HEK293 (cell line): ENCODE data around the gene CDK12.
"Not testable (repeated sequence)": the region's sequence is repeated elsewhere in the genome, so short reads cannot be mapped to it uniquely, and the experiment has no call there.

Experiments used
- CTCF ChIA-PET: fragments of 350-600 bp; formaldehyde crosslinking; extraction: SDS; loops from one replicate; lab custom pipeline; 2021; ENCODE audit warnings: antibody characterized with exemption; lab: Yijun Ruan, JAX
- POLR2A ChIA-PET: fragments of 300-600 bp; formaldehyde crosslinking; extraction: SDS; loops from one replicate; lab custom pipeline; 2020; ENCODE audit warnings: antibody characterized with exemption, inconsistent platforms; lab: Yijun Ruan, JAX
- H3K27ac ChIP-seq: fragments of 200-500 bp; sonication (Bioruptor generic); 2 replicates; pipeline ENCODE4 v1.5.1; 2014; ENCODE audit warnings: low read depth, low read length, control low read depth, inconsistent platforms; ENCODE audit errors: extremely low read depth
- H3K36me3 ChIP-seq, 2 experiments: fragments of 200-500 bp in 1 of 2; sonication (Bioruptor generic) in 1 of 2; 1 replicate in 1 of 2; 2 replicates in 1 of 2; pipeline ENCODE4 v1.5.1; 2014 to 2017; ENCODE audit warnings: inconsistent platforms in 2 of 2, low read length in 2 of 2; ENCODE audit not compliant: control insufficient read depth in 2 of 2, insufficient read depth in 1 of 2
- H3K4me1 ChIP-seq: fragments of 200-500 bp; sonication (Bioruptor generic); 2 replicates; pipeline ENCODE4 v1.5.1; 2014; ENCODE audit warnings: mild to moderate bottlenecking, low read length, inconsistent platforms; ENCODE audit not compliant: control insufficient read depth, insufficient read depth
- H3K4me3 ChIP-seq: 2 replicates; pipeline ENCODE4 v1.5.1; 2011; ENCODE audit warnings: low read depth, mild to moderate bottlenecking, control low read depth, low read length, moderate library complexity
- H3K9me3 ChIP-seq: fragments of 200-500 bp; sonication (Bioruptor generic); 2 replicates; pipeline ENCODE4 v1.5.1; 2014; ENCODE audit warnings: low read depth, low read length, inconsistent platforms; ENCODE audit not compliant: control insufficient read depth, insufficient read depth
- GFI1B ChIP-seq: fragments of 450-650 bp; formaldehyde crosslinking; IDR thresholded peaks from 2 replicates; pipeline ENCODE4 v1.5.1; 2016; ENCODE audit warnings: missing biosample characterization, missing genetic modification characterization
- GLI2 ChIP-seq: fragments of 450-650 bp; formaldehyde crosslinking; IDR thresholded peaks from 2 replicates; pipeline ENCODE4; 2017; ENCODE audit warnings: missing biosample characterization, missing genetic modification characterization, low read depth, borderline replicate concordance
- REST ChIP-seq: fragments of 450-650 bp; formaldehyde crosslinking; IDR thresholded peaks from 2 replicates; pipeline ENCODE4 v1.5.1; 2016; ENCODE audit warnings: missing biosample characterization, missing genetic modification characterization
- ZBTB11 ChIP-seq: fragments of 450-650 bp; formaldehyde crosslinking; conservative IDR thresholded peaks from 2 replicates; pipeline ENCODE4 v1.5.1; 2016; ENCODE audit warnings: low read depth, missing biosample characterization, missing genetic modification characterization
- ZBTB8A ChIP-seq: fragments of 450-650 bp; formaldehyde crosslinking; IDR thresholded peaks from 2 replicates; pipeline ENCODE4 v1.5.1; 2016; ENCODE audit warnings: missing biosample characterization, missing genetic modification characterization
- ZNF140 ChIP-seq: fragments of 450-650 bp; formaldehyde crosslinking; IDR thresholded peaks from 2 replicates; pipeline ENCODE4 v1.5.1; 2016; ENCODE audit warnings: missing biosample characterization, missing genetic modification characterization
- ZNF202 ChIP-seq: fragments of 450-650 bp; formaldehyde crosslinking; IDR thresholded peaks from 2 replicates; pipeline ENCODE4 v1.5.1; 2016; ENCODE audit warnings: missing biosample characterization, missing genetic modification characterization, borderline replicate concordance
- ZNF266 ChIP-seq: fragments of 450-650 bp; formaldehyde crosslinking; IDR thresholded peaks from 2 replicates; pipeline ENCODE4 v1.5.1; 2016; ENCODE audit warnings: missing biosample characterization, missing genetic modification characterization, low read depth
- ZNF394 ChIP-seq: fragments of 450-650 bp; formaldehyde crosslinking; IDR thresholded peaks from 2 replicates; pipeline ENCODE4 v1.5.1; 2016; ENCODE audit warnings: missing biosample characterization, missing genetic modification characterization, mild to moderate bottlenecking, moderate library complexity, borderline replicate concordance
- ZNF426 ChIP-seq: fragments of 450-650 bp; formaldehyde crosslinking; IDR thresholded peaks from 2 replicates; pipeline ENCODE4 v1.5.1; 2017; ENCODE audit warnings: missing biosample characterization, missing genetic modification characterization, mild to moderate bottlenecking, inconsistent platforms, moderate library complexity
- ZNF433 ChIP-seq: fragments of 450-650 bp; formaldehyde crosslinking; IDR thresholded peaks from 2 replicates; pipeline ENCODE4 v1.5.1; 2016; ENCODE audit warnings: missing biosample characterization, missing genetic modification characterization, low read depth
- ZNF510 ChIP-seq: fragments of 450-650 bp; formaldehyde crosslinking; IDR thresholded peaks from 2 replicates; pipeline ENCODE4 v1.5.1; 2018; ENCODE audit warnings: mild to moderate bottlenecking, missing genetic modification characterization, missing biosample characterization; ENCODE audit not compliant: insufficient replicate concordance
- ZNF518A ChIP-seq: fragments of 450-650 bp; formaldehyde crosslinking; conservative IDR thresholded peaks from 2 replicates; pipeline ENCODE4 v1.5.1; 2016; ENCODE audit warnings: low read depth, missing biosample characterization, missing genetic modification characterization
- ZNF530 ChIP-seq: fragments of 450-650 bp; formaldehyde crosslinking; IDR thresholded peaks from 2 replicates; pipeline ENCODE4 v1.5.1; 2016; ENCODE audit warnings: low read depth, missing biosample characterization, missing genetic modification characterization
- ZNF555 ChIP-seq: fragments of 450-650 bp; formaldehyde crosslinking; conservative IDR thresholded peaks from 2 replicates; pipeline ENCODE4 v1.5.1; 2017; ENCODE audit warnings: missing biosample characterization, mild to moderate bottlenecking, missing genetic modification characterization, inconsistent platforms
- ZNF558 ChIP-seq: fragments of 450-650 bp; formaldehyde crosslinking; IDR thresholded peaks from 2 replicates; pipeline ENCODE4 v1.5.1; 2016; ENCODE audit warnings: missing biosample characterization, missing genetic modification characterization
- ZNF571 ChIP-seq: fragments of 450-650 bp; formaldehyde crosslinking; IDR thresholded peaks from 2 replicates; pipeline ENCODE4 v1.5.0; 2017; ENCODE audit warnings: missing biosample characterization, missing genetic modification characterization
- ZNF580 ChIP-seq: fragments of 450-650 bp; formaldehyde crosslinking; IDR thresholded peaks from 2 replicates; pipeline ENCODE4 v1.5.1; 2016; ENCODE audit warnings: missing biosample characterization, missing genetic modification characterization
- ZNF623 ChIP-seq: fragments of 450-650 bp; formaldehyde crosslinking; IDR thresholded peaks from 2 replicates; pipeline ENCODE4 v1.5.1; 2016; ENCODE audit warnings: missing biosample characterization, missing genetic modification characterization
- ZNF629 ChIP-seq: fragments of 450-650 bp; formaldehyde crosslinking; IDR thresholded peaks from 2 replicates; pipeline ENCODE4 v1.5.1; 2017; ENCODE audit warnings: missing biosample characterization, missing genetic modification characterization
- ZNF654 ChIP-seq: fragments of 450-650 bp; formaldehyde crosslinking; IDR thresholded peaks from 2 replicates; pipeline ENCODE4 v1.5.1; 2016; ENCODE audit warnings: low read depth, missing biosample characterization, missing genetic modification characterization
- ZNF664 ChIP-seq: fragments of 450-650 bp; formaldehyde crosslinking; IDR thresholded peaks from 2 replicates; pipeline ENCODE4 v1.5.1; 2016; ENCODE audit warnings: missing biosample characterization, missing genetic modification characterization
- ZNF791 ChIP-seq: fragments of 450-650 bp; formaldehyde crosslinking; IDR thresholded peaks from 2 replicates; pipeline ENCODE4 v1.5.1; 2016; ENCODE audit warnings: missing biosample characterization, missing genetic modification characterization

Gene CDK12

GRCh38 chr17:39536468-39536867 lies 75.2 kb downstream of the CDK12 start (continued):
- TF ChIP-seq ZNF571 (no peak), ZNF510 (no peak)

- H3K4me1 ChIP-seq, POLR2A ChIA-PET: not testable (repeated sequence)
- CTCF ChIA-PET = interaction anchor here (0.7 to 7.0 kb wide), 5 partner anchors 13 to 266 kb away, joined by 3 to 71 read pairs (median 4); no protein-coding TSS in a partner anchor
Observed at GRCh38 chr17:39537364-39537763, 76.1 kb downstream of the CDK12 start.

More at GRCh38 chr17:39537364-39537763, 76.1 kb downstream of the CDK12 start:
- H3K9me3 ChIP-seq, H3K36me3 ChIP-seq, H3K27ac ChIP-seq, H3K4me3 ChIP-seq: not testable (repeated sequence)
- 0 out of 2 replicates have a peak, but pooled peaks have one; percentile 26 for TF ChIP-seq ZNF202 (tag by site-specific recombination)
- TF ChIP-seq ZNF580 (tag by site-specific recombination) = 0 out of 2 replicates have a peak, but pooled peaks have one; percentile 57
- peak; percentile 89 for TF ChIP-seq ZNF518A (tag by site-specific recombination)
- TF ChIP-seq ZNF623 (tag by site-specific recombination) = peak; percentile 70
- TF ChIP-seq ZNF629 = peak; percentile 40; the same call in 1 of the 2 replicates
- TF ChIP-seq ZNF510 = peak; percentile 60
- 0 out of 2 replicates have a peak, but pooled peaks have one; percentile 12 for TF ChIP-seq GFI1B (tag by site-specific recombination)
- peak; percentile 77 for TF ChIP-seq ZNF433 (tag by site-specific recombination)
- TF ChIP-seq ZNF530 (tag by site-specific recombination) = 0 out of 2 replicates have a peak, but pooled peaks have one; percentile 52
- TF ChIP-seq GLI2 = peak; percentile 24; the same call in 1 of the 2 replicates
- TF ChIP-seq ZNF558 (tag by site-specific recombination) = peak; percentile 57; the same call in 1 of the 2 replicates
- TF ChIP-seq ZNF664 (tag by site-specific recombination) = peak; percentile 60; the same call in 1 of the 2 replicates
- TF ChIP-seq ZNF266 (tag by site-specific recombination) = peak; percentile 80
- peak; percentile 79 for TF ChIP-seq ZNF555 (tag by site-specific recombination)
- TF ChIP-seq ZNF394 (tag by site-specific recombination) = peak; percentile 94; the same call in 1 of the 2 replicates
- TF ChIP-seq ZNF426 = peak; percentile 82
- peak; percentile 70 for TF ChIP-seq ZBTB8A
- TF ChIP-seq ZNF140 (tag by site-specific recombination) = peak; percentile 72; the same call in 1 of the 2 replicates
- TF ChIP-seq ZNF791 (tag by site-specific recombination) = peak; percentile 39; the same call in 1 of the 2 replicates
- TF ChIP-seq ZBTB11 (tag by site-specific recombination) = peak; percentile 64; the same call in 1 of the 2 replicates
- peak; percentile 39 for TF ChIP-seq ZNF654 (tag by site-specific recombination)
- peak; percentile 70 for TF ChIP-seq REST (tag by site-specific recombination)
